AG09309 (cell line): ENCODE measurements around the gene SYNRG.

Experiments
- DNase-seq: peaks from one replicate; pipeline ENCODE4 v3.0.0-alpha.2; 2010; ENCODE audit warnings: low read depth
- H3K4me3 ChIP-seq: 2 replicates; pipeline ENCODE4 v1.5.1; 2011; ENCODE audit warnings: mild to moderate bottlenecking, low read depth, low read length, moderate library complexity; ENCODE audit not compliant: control insufficient read depth
- TF ChIP-seq, protein P1 (sequence below): IDR thresholded peaks from 2 replicates; pipeline ENCODE4 v1.5.1; 2011; ENCODE audit warnings: mild to moderate bottlenecking, low read depth, low read length, inconsistent platforms; ENCODE audit not compliant: insufficient read depth, control insufficient read depth; ENCODE audit errors: missing control alignments

The SYNRG gene

DNA sequence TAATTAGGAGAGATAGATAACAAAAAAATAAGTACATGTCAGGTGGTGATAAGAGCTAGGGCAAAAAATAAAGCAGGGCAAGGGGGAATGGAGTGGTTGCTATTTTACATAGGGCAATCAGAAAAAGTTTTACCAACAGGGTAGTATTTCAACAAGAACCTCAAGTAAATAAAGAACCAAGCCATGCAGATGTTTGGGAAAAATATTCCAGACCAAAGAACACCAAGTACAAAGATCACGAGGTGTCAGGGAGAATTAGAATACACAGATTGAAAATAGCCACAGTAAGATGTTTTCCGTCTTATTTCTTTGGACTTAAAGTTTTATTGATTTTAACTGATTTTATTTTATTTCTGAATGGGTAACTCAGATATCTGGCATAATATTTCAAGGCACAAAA is 11.1 kb downstream of the SYNRG start:
- DNase-seq = no peak
- TF ChIP-seq, protein P1, sequence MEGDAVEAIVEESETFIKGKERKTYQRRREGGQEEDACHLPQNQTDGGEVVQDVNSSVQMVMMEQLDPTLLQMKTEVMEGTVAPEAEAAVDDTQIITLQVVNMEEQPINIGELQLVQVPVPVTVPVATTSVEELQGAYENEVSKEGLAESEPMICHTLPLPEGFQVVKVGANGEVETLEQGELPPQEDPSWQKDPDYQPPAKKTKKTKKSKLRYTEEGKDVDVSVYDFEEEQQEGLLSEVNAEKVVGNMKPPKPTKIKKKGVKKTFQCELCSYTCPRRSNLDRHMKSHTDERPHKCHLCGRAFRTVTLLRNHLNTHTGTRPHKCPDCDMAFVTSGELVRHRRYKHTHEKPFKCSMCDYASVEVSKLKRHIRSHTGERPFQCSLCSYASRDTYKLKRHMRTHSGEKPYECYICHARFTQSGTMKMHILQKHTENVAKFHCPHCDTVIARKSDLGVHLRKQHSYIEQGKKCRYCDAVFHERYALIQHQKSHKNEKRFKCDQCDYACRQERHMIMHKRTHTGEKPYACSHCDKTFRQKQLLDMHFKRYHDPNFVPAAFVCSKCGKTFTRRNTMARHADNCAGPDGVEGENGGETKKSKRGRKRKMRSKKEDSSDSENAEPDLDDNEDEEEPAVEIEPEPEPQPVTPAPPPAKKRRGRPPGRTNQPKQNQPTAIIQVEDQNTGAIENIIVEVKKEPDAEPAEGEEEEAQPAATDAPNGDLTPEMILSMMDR = no peak
- H3K4me3 ChIP-seq = no peak overlapping the region

DNA sequence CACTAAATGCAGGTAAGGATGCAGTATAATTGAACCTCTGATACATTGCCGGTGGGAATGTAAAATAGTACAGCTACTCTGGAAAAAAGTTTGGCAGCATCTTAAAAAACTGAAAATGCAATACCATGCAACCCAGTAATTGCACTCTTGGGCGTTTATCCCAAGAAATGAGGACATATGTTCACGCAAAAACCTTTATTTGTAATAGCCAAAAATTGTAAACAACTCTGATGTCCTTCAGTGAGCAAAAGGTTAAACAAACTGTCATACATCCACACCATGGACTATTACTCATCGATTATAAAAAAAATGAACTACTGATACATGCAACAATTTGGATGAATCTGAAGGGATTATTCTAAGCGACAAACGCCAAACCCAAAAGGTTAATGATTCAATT is 16.9 kb downstream of the SYNRG start:
- TF ChIP-seq, protein P1 = no peak
- H3K4me3 ChIP-seq = no peak overlapping the region
- DNase-seq = no peak

DNA sequence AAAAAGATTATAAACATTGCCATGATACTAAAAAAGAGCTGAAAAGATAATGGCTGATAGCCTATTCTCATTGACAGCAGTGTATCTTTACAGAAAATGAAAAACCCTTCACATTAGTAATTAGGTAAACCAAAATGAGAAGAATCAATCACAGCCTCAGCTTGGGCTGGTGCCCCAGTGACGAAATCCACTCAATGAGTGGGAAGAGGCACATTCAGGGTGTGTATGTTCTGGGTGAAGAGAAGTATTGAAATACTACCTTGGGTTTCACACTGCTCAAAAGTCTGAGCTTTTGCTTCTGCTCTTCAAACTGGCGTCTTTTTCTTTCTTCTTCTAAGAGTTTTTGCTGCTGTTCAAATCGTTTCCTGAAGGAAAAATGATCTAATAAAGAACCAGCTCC is 24.2 kb downstream of the SYNRG start:
- TF ChIP-seq, protein P1 = no peak
- no peak for DNase-seq
- H3K4me3 ChIP-seq = no peak overlapping the region

DNA sequence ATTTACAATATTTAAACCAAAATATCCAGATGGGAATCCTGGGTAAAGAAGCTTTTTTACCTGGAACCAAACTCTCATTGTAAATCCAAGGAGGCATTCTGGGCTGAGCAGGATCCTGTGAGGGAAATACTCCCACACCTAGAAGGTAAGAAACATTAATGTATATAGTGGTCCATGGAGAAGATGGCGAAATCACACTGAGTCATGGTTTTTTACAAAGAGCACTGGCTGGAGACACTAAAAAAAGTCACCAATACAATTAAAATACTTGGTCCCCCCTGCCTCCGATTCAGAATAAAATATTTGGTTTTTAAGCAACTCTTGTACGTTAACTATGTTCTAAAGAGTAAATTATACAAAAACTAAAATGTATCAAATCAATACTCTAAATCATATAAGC is 32.9 kb downstream of the SYNRG start:
- no peak for DNase-seq
- TF ChIP-seq, protein P1 = no peak
- no peak overlapping the region for H3K4me3 ChIP-seq

DNA sequence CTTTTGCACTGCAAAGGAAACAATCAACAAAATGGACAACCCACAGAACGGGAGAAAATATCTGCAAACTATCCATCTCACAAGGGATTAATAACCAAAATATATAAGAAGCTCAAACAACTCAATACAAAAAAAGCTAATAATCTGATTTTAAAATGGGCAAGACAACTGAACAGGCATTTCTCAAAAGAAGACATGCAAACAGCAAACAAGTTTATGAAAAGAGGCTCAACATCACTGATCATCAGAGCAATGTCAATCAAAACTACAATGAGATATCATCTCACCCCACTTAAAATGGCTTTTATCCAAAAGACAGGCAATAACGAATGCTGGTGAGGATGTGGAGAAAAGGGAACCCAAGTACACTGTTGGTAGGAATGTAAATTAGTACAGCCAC is 34.8 kb downstream of the SYNRG start:
- no peak for DNase-seq
- no peak overlapping the region for H3K4me3 ChIP-seq
- TF ChIP-seq, protein P1 = no peak

DNA sequence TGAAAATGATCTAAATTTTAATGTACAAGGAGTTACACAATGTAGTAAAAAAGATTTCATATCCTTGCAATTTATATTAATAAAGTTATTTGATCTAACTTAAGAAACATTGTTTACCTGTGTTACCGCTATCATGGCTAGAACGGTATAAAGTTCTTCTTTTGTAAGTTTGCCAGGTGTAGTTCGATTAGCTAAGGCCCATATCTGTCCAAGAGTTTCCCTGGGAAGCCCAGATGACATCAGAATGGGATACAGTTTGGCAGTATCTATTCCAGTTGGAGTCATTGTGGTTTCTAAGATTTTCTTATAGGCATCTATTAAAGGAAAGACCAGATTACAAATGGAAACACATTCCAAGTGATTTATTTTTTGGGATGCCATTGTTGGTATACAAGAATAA is 37.5 kb downstream of the SYNRG start:
- TF ChIP-seq, protein P1 = no peak
- no peak for DNase-seq
- no peak overlapping the region for H3K4me3 ChIP-seq

DNA sequence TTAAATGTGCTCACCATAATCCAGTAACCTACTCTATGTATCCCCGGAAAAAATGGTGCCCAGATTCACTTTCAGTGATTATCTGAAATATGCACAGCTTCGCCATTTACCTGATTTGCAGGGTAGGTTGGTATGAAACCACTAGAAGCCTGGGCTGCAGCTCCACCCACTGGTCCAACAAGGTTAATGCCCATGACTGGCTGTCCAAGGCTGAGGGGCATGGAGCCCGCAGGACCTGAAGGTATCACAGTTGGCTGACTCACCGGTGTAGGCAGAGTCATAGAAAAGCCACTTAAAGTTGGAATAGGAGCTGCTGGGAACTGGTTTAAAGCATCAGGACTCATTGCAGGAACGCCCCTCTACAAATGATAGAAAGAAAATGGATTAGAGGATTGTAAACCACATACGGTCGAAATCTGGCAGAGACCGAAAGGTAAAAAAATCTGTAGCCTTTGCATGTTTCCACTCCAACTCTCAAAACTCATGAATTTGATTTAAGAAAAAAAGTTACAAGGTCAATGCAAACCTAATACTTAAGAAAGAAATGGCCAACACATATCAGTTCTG is 38.6 kb downstream of the SYNRG start:
- DNase-seq = no peak
- TF ChIP-seq, protein P1 = peak; percentile 67
- no peak overlapping the region for H3K4me3 ChIP-seq
